ENCODE results near the gene RASAL2. TPM values are rescaled to one million over a fixed set of nuclear protein-coding genes. Genes with fewer than 3 reads are reported as not detected.

Gene RASAL2
- total and polyA plus RNA-seq, 9 of the 15 experiments (the other 6 are each of a cell fraction or from before 2014, with no cell fraction given) = 0.13 to 1.0 (median 0.62) TPM

DNA sequence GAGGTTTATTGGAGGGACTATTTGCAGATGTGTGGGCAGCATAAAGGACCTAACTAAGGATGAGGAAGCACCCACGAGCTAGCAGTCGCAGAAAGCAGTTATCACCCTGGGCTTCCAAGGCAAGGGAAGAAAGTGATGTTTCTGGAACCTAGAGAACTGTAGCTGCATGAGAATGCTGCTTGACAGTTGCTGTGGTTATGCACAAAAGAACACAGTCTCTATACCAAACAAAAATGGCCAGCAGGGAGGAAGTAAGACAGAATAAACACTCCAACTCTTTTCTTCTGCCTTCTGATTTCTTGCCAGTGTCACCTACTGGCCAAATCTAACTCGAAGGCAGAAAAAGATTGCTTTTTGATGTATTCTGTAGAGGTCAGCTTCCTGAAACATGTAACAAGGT, 190.2 kb downstream of the RASAL2 start (continued):
- TF ChIP-seq, protein P1, sequence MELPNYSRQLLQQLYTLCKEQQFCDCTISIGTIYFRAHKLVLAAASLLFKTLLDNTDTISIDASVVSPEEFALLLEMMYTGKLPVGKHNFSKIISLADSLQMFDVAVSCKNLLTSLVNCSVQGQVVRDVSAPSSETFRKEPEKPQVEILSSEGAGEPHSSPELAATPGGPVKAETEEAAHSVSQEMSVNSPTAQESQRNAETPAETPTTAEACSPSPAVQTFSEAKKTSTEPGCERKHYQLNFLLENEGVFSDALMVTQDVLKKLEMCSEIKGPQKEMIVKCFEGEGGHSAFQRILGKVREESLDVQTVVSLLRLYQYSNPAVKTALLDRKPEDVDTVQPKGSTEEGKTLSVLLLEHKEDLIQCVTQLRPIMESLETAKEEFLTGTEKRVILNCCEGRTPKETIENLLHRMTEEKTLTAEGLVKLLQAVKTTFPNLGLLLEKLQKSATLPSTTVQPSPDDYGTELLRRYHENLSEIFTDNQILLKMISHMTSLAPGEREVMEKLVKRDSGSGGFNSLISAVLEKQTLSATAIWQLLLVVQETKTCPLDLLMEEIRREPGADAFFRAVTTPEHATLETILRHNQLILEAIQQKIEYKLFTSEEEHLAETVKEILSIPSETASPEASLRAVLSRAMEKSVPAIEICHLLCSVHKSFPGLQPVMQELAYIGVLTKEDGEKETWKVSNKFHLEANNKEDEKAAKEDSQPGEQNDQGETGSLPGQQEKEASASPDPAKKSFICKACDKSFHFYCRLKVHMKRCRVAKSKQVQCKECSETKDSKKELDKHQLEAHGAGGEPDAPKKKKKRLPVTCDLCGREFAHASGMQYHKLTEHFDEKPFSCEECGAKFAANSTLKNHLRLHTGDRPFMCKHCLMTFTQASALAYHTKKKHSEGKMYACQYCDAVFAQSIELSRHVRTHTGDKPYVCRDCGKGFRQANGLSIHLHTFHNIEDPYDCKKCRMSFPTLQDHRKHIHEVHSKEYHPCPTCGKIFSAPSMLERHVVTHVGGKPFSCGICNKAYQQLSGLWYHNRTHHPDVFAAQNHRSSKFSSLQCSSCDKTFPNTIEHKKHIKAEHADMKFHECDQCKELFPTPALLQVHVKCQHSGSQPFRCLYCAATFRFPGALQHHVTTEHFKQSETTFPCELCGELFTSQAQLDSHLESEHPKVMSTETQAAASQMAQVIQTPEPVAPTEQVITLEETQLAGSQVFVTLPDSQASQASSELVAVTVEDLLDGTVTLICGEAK (IDR thresholded peaks at IDR 0.05) = no peak
- TF ChIP-seq, protein P1 (CRISPR knock-in tag; IDR thresholded peaks at IDR 0.05) = no peak
- TF ChIP-seq MEF2A (IDR thresholded peaks at IDR 0.05; ENCODE audit: control insufficient read depth, low read depth, low read length) (no peak), RBM22 (IDR thresholded peaks at IDR 0.05; ENCODE audit: low read depth, low read length, poor library complexity, severe bottlenecking) (no peak), SMARCB1 (IDR thresholded peaks at IDR 0.05; ENCODE audit: insufficient read length, low read depth) (no peak)

All from K562 (cell line).